Sigmoid colon (tissue), 7 donors: Measurements from ENCODE around the gene INSM2. TPM values are rescaled to one million over a fixed set of nuclear protein-coding genes. Genes with fewer than 3 reads are reported as not detected.

Experiments
- DNase-seq: peaks from one replicate; pipeline ENCODE4 v3.0.0-alpha.2; 2019
- H3K27ac ChIP-seq, 4 donors: fragments of 200-600 bp; sonication (generic); one replicate each; pipeline ENCODE4 v1.5.1; 2016 to 2019; ENCODE audit warnings: mild to moderate bottlenecking in 1 of 4
- H3K27me3 ChIP-seq, 3 donors: fragments of 200-600 bp; sonication (generic); one replicate each; pipeline ENCODE4 v1.5.1; 2019; ENCODE audit warnings: mild to moderate bottlenecking in 1 of 3
- H3K36me3 ChIP-seq, 4 donors: fragments of 200-600 bp; sonication (generic); one replicate each; pipeline ENCODE4 v1.5.1; 2016 to 2019
- H3K4me1 ChIP-seq, 4 donors: fragments of 200-600 bp; sonication (generic); one replicate each; pipeline ENCODE4 v1.5.1; 2017 to 2019
- H3K4me3 ChIP-seq, 4 donors: fragments of 200-600 bp; sonication (generic); one replicate each; pipeline ENCODE4 v1.5.1; 2017 to 2019; ENCODE audit warnings: mild to moderate bottlenecking in 2 of 4, moderate library complexity in 1 of 4
- H3K9me3 ChIP-seq, 4 donors: fragments of 200-600 bp in 3 of 4; sonication (generic) in 3 of 4; one replicate each; pipeline versions ENCODE4 v1.5.1 to v1.6.1; 2013 to 2019
- CTCF ChIP-seq, 4 experiments: fragments of 450-650 bp in 3 of 4; fragments of 200-600 bp in 1 of 4; IDR thresholded peaks; one replicate each; pipeline ENCODE4 v1.5.1; 2016 to 2019; ENCODE audit warnings: antibody characterized with exemption in 4 of 4, mild to moderate bottlenecking in 3 of 4, moderate library complexity in 2 of 4
- EP300 ChIP-seq, 4 donors: sonication (generic); formaldehyde crosslinking; IDR thresholded peaks; one replicate each; pipeline ENCODE4 v1.6.1; 2017; ENCODE audit warnings: antibody characterized with exemption in 4 of 4
- POLR2A ChIP-seq, 2 donors: fragments of 450-650 bp; IDR thresholded peaks; one replicate each; pipeline ENCODE4 v1.6.1; 2016; ENCODE audit warnings: antibody characterized with exemption in 2 of 2, mild to moderate bottlenecking in 2 of 2, moderate library complexity in 2 of 2
- POLR2AphosphoS5 ChIP-seq, 4 donors: sonication (generic); formaldehyde crosslinking; IDR thresholded peaks; one replicate each; pipeline ENCODE4 v1.6.1; 2017; ENCODE audit warnings: antibody characterized with exemption in 4 of 4
- WGBS, 2 donors: extraction: QIAGEN DNeasy Blood & Tissue Kit; methylation state at CpG; one replicate each; pipeline ENCODE4 v1.1.7; 2013; 5-methylcytosine and 5-hydroxymethylcytosine counted together
- intact Hi-C: fragments of 100-400 bp; cut with DNase I; formaldehyde crosslinking; loops from one replicate; pipeline ENCODE4 v1.15.1; 2023
- polyA plus RNA-seq, 3 donors: library from polyadenylated mRNA; stranded (reverse); fragments of 200-250 nt; gene quantifications; one replicate each; pipeline ENCODE4 v1.2.3, GENCODE V29; 2013
- total RNA-seq, 4 donors: library from RNA; depleted of rRNA; stranded (reverse); fragments of >200 nt; gene quantifications; one replicate each; pipeline ENCODE4 v1.1.0, GENCODE V29; 2016
- donor health status: healthy with polysubstance abuse.
- donor health status: Bipolar disorder and iron deficiency.
- donor health status: healthy.

The INSM2 gene
- total and polyA plus RNA-seq, 7 donors, result 0.03 TPM; not detected in 6

DNA sequence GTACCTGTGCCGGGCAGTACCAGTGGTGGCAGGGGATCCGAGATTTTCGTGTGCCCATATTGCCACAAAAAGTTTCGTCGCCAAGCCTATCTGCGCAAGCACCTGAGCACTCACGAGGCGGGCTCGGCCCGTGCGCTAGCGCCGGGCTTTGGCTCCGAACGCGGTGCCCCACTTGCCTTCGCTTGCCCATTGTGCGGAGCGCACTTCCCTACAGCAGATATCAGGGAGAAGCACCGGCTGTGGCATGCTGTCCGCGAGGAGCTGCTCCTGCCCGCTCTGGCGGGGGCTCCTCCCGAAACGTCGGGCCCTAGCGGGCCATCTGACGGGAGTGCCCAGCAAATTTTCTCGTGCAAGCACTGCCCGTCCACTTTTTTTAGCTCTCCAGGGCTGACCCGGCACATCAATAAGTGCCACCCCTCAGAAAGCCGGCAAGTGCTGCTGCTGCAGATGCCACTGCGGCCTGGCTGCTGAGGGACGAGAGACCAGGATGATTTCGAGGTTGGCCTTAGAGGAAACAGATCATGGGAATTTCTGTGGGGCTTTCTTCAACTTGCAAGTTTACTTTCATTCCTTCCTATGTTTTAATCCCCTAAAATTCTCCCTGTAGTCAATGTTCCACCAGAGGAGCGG lies 1.6 kb downstream of the INSM2 start:
- Histone ChIP-seq H3K4me1 (peaks cover 0 to 30% (median 27%) of the 10 kb centered on the region in 4 donors), H3K9me3 (no peaks in the 10 kb centered on the region), H3K27me3 (peaks cover 28 to 55% (median 41%) of the 10 kb centered on the region in 3 donors), H3K4me3 (peak overlapping the region in 1 of 4 donors; percentile 52), H3K27ac (no peak overlapping the region), H3K36me3 (peaks cover 0 to 6% (median 3%) of the 10 kb centered on the region in 4 donors)
- intact Hi-C loops, result no loop called here
- 12 to 15% methylated on average over 37 of the region's 37 CpGs for WGBS, 2 donors
- DNase-seq, result no peak
- no peak for TF ChIP-seq CTCF (IDR thresholded peaks at IDR 0.05)
- no peak for TF ChIP-seq POLR2A (IDR thresholded peaks at IDR 0.05)
- TF ChIP-seq POLR2AphosphoS5 (IDR thresholded peaks at IDR 0.05), result no peak
- TF ChIP-seq EP300 (IDR thresholded peaks at IDR 0.05), result no peak

GRCh38 chr14:35539969-35540368 lies 6.0 kb downstream of the INSM2 start:
- H3K4me3 ChIP-seq, result no peak overlapping the region
- peaks cover 0 to 9% (median 6%) of the 10 kb centered on the region in 4 donors for H3K4me1 ChIP-seq
- intact Hi-C loops, result no loop called here
- no peak for TF ChIP-seq POLR2AphosphoS5 (IDR thresholded peaks at IDR 0.05)
- TF ChIP-seq EP300 (IDR thresholded peaks at IDR 0.05), result no peak
- no peak for TF ChIP-seq POLR2A (IDR thresholded peaks at IDR 0.05)
- TF ChIP-seq CTCF (IDR thresholded peaks at IDR 0.05), result no peak
- 50 to 65% methylated on average over 2 of the region's 2 CpGs for WGBS, 2 donors
- no peak for DNase-seq
- H3K9me3 ChIP-seq, result no peaks in the 10 kb centered on the region
- H3K27ac ChIP-seq, result no peak overlapping the region
- H3K36me3 ChIP-seq, result peaks cover 0 to 13% (median 3%) of the 10 kb centered on the region in 4 donors
- peaks cover 7 to 13% (median 13%) of the 10 kb centered on the region in 3 donors for H3K27me3 ChIP-seq

DNA sequence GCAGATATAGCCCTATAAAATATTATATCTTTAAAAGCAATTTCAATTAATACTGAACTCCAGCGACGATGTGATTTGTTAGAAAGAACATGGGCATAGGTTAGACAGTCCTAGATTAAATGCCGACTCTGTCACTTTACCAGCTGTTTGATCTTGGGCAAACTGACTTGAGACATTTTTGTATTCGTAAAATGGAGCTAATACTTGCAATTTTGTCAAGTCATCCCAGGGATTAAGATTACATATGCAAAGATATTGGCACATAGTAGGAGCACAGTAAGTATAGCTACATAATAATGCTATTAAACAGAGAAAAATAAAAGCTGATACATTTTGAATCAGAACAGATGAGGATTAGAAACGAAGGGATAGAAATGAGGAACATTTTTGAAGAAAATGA lies 9.0 kb downstream of the INSM2 start:
- intact Hi-C loops, result no loop called here
- no peak for TF ChIP-seq POLR2A (IDR thresholded peaks at IDR 0.05)
- TF ChIP-seq EP300 (IDR thresholded peaks at IDR 0.05), result no peak
- no peak for TF ChIP-seq CTCF (IDR thresholded peaks at IDR 0.05)
- TF ChIP-seq POLR2AphosphoS5 (IDR thresholded peaks at IDR 0.05), result no peak
- 95 to 96% methylated on average over 5 of the region's 5 CpGs for WGBS, 2 donors

DNA sequence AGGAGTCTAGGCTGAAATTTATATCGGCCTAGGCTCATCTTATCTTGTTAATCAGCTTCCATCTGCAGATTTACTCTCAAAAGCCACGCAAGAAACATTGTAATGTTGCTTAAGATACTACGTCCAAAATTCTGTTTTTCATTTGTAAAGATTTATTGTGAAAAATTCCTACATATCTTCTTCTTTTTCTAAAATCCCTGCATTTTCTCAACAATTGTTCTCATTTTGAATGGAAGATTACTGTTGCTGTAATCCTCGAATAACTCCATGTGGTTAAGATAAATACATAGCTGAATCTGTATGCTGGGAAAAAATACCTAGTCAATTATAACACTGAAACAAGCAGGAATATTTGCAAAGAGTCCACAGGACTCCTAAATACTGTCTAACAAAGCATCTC lies 15.6 kb downstream of the INSM2 start:
- no peak for TF ChIP-seq EP300 (IDR thresholded peaks at IDR 0.05)
- TF ChIP-seq POLR2AphosphoS5 (IDR thresholded peaks at IDR 0.05), result no peak
- no peak for TF ChIP-seq POLR2A (IDR thresholded peaks at IDR 0.05)
- TF ChIP-seq CTCF (IDR thresholded peaks at IDR 0.05), result no peak
- no peak for DNase-seq
- Histone ChIP-seq H3K9me3 (no peaks in the 10 kb centered on the region), H3K27me3 (no peaks in the 10 kb centered on the region), H3K36me3 (peaks cover 0 to 16% (median 0%) of the 10 kb centered on the region in 4 donors), H3K27ac (no peak overlapping the region), H3K4me1 (no peaks in the 10 kb centered on the region), H3K4me3 (no peak overlapping the region)
- 91 to 93% methylated on average over 4 of the region's 4 CpGs for WGBS, 2 donors
- intact Hi-C loops, result no loop called here

More for the DNA sequence above, 9.0 kb downstream of the INSM2 start:
- Histone ChIP-seq H3K27ac (no peak overlapping the region), H3K9me3 (no peaks in the 10 kb centered on the region), H3K4me1 (no peaks in the 10 kb centered on the region), H3K27me3 (no peaks in the 10 kb centered on the region), H3K36me3 (peaks cover 0 to 12% (median 0%) of the 10 kb centered on the region in 4 donors), H3K4me3 (no peak overlapping the region)
- no peak for DNase-seq
